Posterior vena cava (tissue), 2 donors: ENCODE results near the gene ABO. TPM values are rescaled to one million over a fixed set of nuclear protein-coding genes. Genes with fewer than 3 reads are reported as not detected.
"Not testable (repeated sequence)": the region's sequence is repeated elsewhere in the genome, so short reads cannot be mapped to it uniquely, and the experiment has no call there.

Experiments
- DNase-seq: peaks from one replicate; pipeline ENCODE4 v3.0.0-alpha.2; 2020; ENCODE audit warnings: low spot score
- intact Hi-C, 2 donors: fragments of 100-400 bp; cut with DNase I; formaldehyde crosslinking; loops; one replicate each; pipeline versions ENCODE4 v1.14.1 to v1.14.2; 2022 to 2023
- total RNA-seq, 2 donors: library from RNA; stranded (reverse); fragmentation: NEBNext Ultra II Directional; extraction: Animal tissue kit (Norgen Biotek cat#: 25700); gene quantifications; one replicate each; pipeline ENCODE4 v1.2.1, GENCODE V29; 2021
- donor health status: DM: yes; HTN: yes; CAD: no.
- donor health status: DM: yes; HTN: yes; CAD: no.

Gene ABO
- total RNA-seq, 2 donors from 2014 or later, result 1.5 to 2.1 TPM

- no peak for DNase-seq
- intact Hi-C loops, result no loop called here
These were observed 1.9 kb downstream of the ABO start for GRCh38 chr9:133273098-133273497.

- DNase-seq, result no peak
- intact Hi-C loops, result no loop called here
These were observed 5.3 kb downstream of the ABO start for GRCh38 chr9:133269537-133270362.

- DNase-seq, intact Hi-C loops: not testable (repeated sequence)
These were observed 5.9 kb downstream of the ABO start for GRCh38 chr9:133269136-133269535.

GRCh38 chr9:133268335-133269056 lies 6.5 kb downstream of the ABO start:
- intact Hi-C loops, result no loop called here
- DNase-seq, result no peak

- no peak for DNase-seq
- intact Hi-C loops, result no loop called here
These were observed 10.7 kb downstream of the ABO start for GRCh38 chr9:133264235-133264764.

- DNase-seq, result no peak
- intact Hi-C loops, result no loop called here
These were observed 11.4 kb downstream of the ABO start for GRCh38 chr9:133263557-133263956.

- intact Hi-C loops, result no loop called here
- DNase-seq, result peak; percentile 54
These were observed 12.8 kb downstream of the ABO start for GRCh38 chr9:133262226-133262625.

- peak; percentile 13 for DNase-seq
- intact Hi-C loops, result no loop called here
These were observed 13.3 kb downstream of the ABO start for GRCh38 chr9:133261753-133262120.

GRCh38 chr9:133261103-133261752 lies 13.8 kb downstream of the ABO start:
- intact Hi-C loops, result no loop called here
- peak; percentile 55 for DNase-seq

- intact Hi-C loops, result no loop called here
- DNase-seq, result no peak
These were observed 14.5 kb downstream of the ABO start for GRCh38 chr9:133260334-133261102.

- no peak for DNase-seq
- intact Hi-C loops, result no loop called here
These were observed 16.7 kb downstream of the ABO start for GRCh38 chr9:133258061-133259015.

- DNase-seq, result no peak
- intact Hi-C loops, result no loop called here
These were observed 17.5 kb downstream of the ABO start for GRCh38 chr9:133257465-133257956.

GRCh38 chr9:133256686-133257091 lies 18.3 kb downstream of the ABO start:
- intact Hi-C loops, result no loop called here
- no peak for DNase-seq

GRCh38 chr9:133256136-133256461 lies 18.9 kb downstream of the ABO start:
- intact Hi-C loops, result no loop called here
- DNase-seq, result no peak

GRCh38 chr9:133255371-133256135 lies 19.4 kb downstream of the ABO start:
- intact Hi-C loops, result no loop called here
- peak; percentile 67 for DNase-seq

- DNase-seq, result no peak
- intact Hi-C loops, result no loop called here
These were observed 20.5 kb downstream of the ABO start for GRCh38 chr9:133254471-133254870.

- intact Hi-C loops, result no loop called here
- no peak for DNase-seq
These were observed 21.7 kb downstream of the ABO start for GRCh38 chr9:133253268-133253667.
